ENCODE measurements around the gene CAPZB.

CAPZB gene

GRCh38 chr1:19411612-19412011, 73.7 kb downstream of the CAPZB start:
- Histone ChIP-seq H3K4me3 (ENCODE audit: low read depth, low read length) (no peak overlapping the region), H3K27me3 (replicated peaks) (no peaks in the 10 kb centered on the region), H3K36me3 (replicated peaks) (peaks cover 30% of the 10 kb centered on the region), H3K27ac (no peak overlapping the region)
- no peak for DNase-seq
- in situ Hi-C loops (cut with HindIII; ENCODE audit: low pct_ligation_motif_present, low sequenced_read_pairs), result no loop called here
- TF ChIP-seq, protein P1, sequence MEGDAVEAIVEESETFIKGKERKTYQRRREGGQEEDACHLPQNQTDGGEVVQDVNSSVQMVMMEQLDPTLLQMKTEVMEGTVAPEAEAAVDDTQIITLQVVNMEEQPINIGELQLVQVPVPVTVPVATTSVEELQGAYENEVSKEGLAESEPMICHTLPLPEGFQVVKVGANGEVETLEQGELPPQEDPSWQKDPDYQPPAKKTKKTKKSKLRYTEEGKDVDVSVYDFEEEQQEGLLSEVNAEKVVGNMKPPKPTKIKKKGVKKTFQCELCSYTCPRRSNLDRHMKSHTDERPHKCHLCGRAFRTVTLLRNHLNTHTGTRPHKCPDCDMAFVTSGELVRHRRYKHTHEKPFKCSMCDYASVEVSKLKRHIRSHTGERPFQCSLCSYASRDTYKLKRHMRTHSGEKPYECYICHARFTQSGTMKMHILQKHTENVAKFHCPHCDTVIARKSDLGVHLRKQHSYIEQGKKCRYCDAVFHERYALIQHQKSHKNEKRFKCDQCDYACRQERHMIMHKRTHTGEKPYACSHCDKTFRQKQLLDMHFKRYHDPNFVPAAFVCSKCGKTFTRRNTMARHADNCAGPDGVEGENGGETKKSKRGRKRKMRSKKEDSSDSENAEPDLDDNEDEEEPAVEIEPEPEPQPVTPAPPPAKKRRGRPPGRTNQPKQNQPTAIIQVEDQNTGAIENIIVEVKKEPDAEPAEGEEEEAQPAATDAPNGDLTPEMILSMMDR (IDR thresholded peaks at IDR 0.05; ENCODE audit: low read depth, low read length, missing control alignments), result no peak

GRCh38 chr1:19410393-19410792, 74.9 kb downstream of the CAPZB start:
- no peak overlapping the region for H3K4me3 ChIP-seq (ENCODE audit: low read depth, low read length)
- no peaks in the 10 kb centered on the region for H3K27me3 ChIP-seq (replicated peaks)
- TF ChIP-seq, protein P1 (IDR thresholded peaks at IDR 0.05; ENCODE audit: low read depth, low read length, missing control alignments), result peak; percentile 22
- peaks cover 22% of the 10 kb centered on the region for H3K36me3 ChIP-seq (replicated peaks)
- in situ Hi-C loops (cut with HindIII; ENCODE audit: low pct_ligation_motif_present, low sequenced_read_pairs), result no loop called here
- no peak for DNase-seq
- no peak overlapping the region for H3K27ac ChIP-seq

DNA sequence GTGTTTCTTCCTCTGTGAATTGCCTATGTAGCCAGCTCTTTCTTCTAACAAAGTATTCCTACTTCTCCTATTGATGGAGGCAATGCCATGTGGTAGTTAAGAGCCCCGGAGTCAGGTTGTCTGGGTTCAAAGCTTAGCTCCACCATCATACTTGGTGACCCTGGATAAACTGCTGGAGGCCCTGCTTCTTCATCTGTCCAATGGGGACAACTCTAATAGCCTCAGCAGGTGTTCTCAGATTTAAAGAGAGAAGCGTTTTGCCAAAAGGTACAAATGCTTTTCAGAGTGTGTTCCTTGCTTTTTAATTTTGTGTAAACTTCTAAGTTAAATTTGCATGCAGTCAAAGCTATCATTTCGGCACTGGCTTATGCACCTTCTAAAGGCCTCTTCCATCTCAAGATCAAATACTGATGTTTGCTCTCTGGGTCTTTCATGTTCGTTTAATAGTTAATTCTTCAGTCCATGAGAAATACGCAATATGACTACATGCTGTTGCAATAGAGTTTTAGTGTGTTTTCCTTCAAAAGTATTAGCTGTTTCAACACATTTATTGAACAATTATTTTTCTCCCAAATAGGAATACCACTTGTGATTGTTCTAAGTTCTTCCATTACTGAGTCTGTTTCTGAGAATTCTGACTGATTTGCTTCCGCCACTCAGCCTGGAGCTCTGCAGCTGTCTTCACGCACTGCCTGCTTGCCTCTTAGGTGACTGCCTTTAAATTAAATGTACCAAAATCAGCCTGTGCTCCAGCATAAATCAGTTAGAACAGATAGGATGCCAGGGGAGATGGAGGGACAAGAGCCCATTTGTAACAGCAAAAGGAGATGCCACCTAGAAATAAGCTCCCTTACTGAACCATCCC, 75.6 kb downstream of the CAPZB start:
- no peak overlapping the region for H3K27ac ChIP-seq
- H3K4me3 ChIP-seq (ENCODE audit: low read depth, low read length), result no peak overlapping the region
- TF ChIP-seq, protein P1 (IDR thresholded peaks at IDR 0.05; ENCODE audit: low read depth, low read length, missing control alignments), result no peak
- H3K27me3 ChIP-seq (replicated peaks), result no peaks in the 10 kb centered on the region
- peaks cover 20% of the 10 kb centered on the region for H3K36me3 ChIP-seq (replicated peaks)
- in situ Hi-C loops (cut with HindIII; ENCODE audit: low pct_ligation_motif_present, low sequenced_read_pairs), result no loop called here
- DNase-seq, result no peak

- no peak for DNase-seq
- Histone ChIP-seq H3K4me3 (ENCODE audit: low read depth, low read length) (no peak overlapping the region), H3K36me3 (replicated peaks) (peaks cover 15% of the 10 kb centered on the region), H3K27me3 (replicated peaks) (no peaks in the 10 kb centered on the region), H3K27ac (no peak overlapping the region)
- TF ChIP-seq, protein P1 (IDR thresholded peaks at IDR 0.05; ENCODE audit: low read depth, low read length, missing control alignments), result no peak
- in situ Hi-C loops (cut with HindIII; ENCODE audit: low pct_ligation_motif_present, low sequenced_read_pairs), result no loop called here
Observed at GRCh38 chr1:19407494-19408096, 77.7 kb downstream of the CAPZB start.

- Histone ChIP-seq H3K27me3 (replicated peaks) (no peaks in the 10 kb centered on the region), H3K36me3 (replicated peaks) (peaks cover 16% of the 10 kb centered on the region), H3K27ac (no peak overlapping the region), H3K4me3 (ENCODE audit: low read depth, low read length) (no peak overlapping the region)
- DNase-seq, result no peak
- TF ChIP-seq, protein P1 (IDR thresholded peaks at IDR 0.05; ENCODE audit: low read depth, low read length, missing control alignments), result no peak
- in situ Hi-C loops (cut with HindIII; ENCODE audit: low pct_ligation_motif_present, low sequenced_read_pairs), result no loop called here
Observed at GRCh38 chr1:19406680-19407079, 78.7 kb downstream of the CAPZB start.

Data from brain microvascular endothelial cell (primary cell).